DOHH2 (cell line): ENCODE results near the gene MORN5.

ENCODE experiments used
- CTCF ChIP-seq: fragments of 200-600 bp; sonication (generic); IDR thresholded peaks from one replicate; pipeline ENCODE4 v1.5.1; 2014; ENCODE audit warnings: antibody characterized with exemption, mild to moderate bottlenecking, low read depth, low read length; ENCODE audit not compliant: poor library complexity, severe bottlenecking
- EZH2phosphoT487 ChIP-seq: fragments of 200-600 bp; sonication (generic); IDR thresholded peaks from 2 replicates; pipeline ENCODE4 v1.6.1; 2017; ENCODE audit warnings: borderline replicate concordance, mild to moderate bottlenecking, antibody characterized with exemption, low read length, moderate library complexity, mixed read lengths

- TF ChIP-seq CTCF (no peak), EZH2phosphoT487 (no peak)
Observed at GRCh38 chr9:122212473-122213004, 52.8 kb downstream of the MORN5 start.
